Naive thymus-derived CD4-positive, alpha-beta T cell (primary cell): ENCODE results near the gene WDR93. TPM values are rescaled to one million over a fixed set of nuclear protein-coding genes. Genes with fewer than 3 reads are reported as not detected.

ENCODE experiments used
- ATAC-seq: fragments of 150-1000 bp; cut with Tn5 transposase; 2 replicates; pipeline ENCODE4 v1.10.0; 2021; ENCODE audit warnings: mild to moderate bottlenecking, moderate library complexity
- CTCF ChIA-PET: fragments of 350-600 bp; sonication (Branson Sonifier 250); formaldehyde crosslinking; loops from one replicate; lab custom pipeline; 2021; ENCODE audit warnings: antibody characterized with exemption; lab: Charles Lee
- POLR2A ChIA-PET: fragments of 350-600 bp; sonication (Branson Sonifier 250); formaldehyde crosslinking; loops from one replicate; lab custom pipeline; 2021; ENCODE audit warnings: antibody characterized with exemption, inconsistent platforms; lab: Charles Lee
- DNase-seq, 9 donors: peaks; one replicate each; pipeline versions ENCODE4 v3.0.0 to v3.0.0-alpha.2; 2020 to 2022; ENCODE audit warnings: mixed read lengths in 1 of 9
- H3K27ac ChIP-seq: one replicate; pipeline ENCODE4 v1.7.0; 2013; ENCODE audit warnings: mild to moderate bottlenecking, low read depth, low read length, moderate library complexity
- H3K27me3 ChIP-seq, 2 donors: one replicate each; pipeline ENCODE4 v1.7.0; 2013; ENCODE audit warnings: low read length in 2 of 2, mild to moderate bottlenecking in 2 of 2, moderate library complexity in 2 of 2; ENCODE audit not compliant: control insufficient read depth in 2 of 2, insufficient read depth in 2 of 2
- H3K36me3 ChIP-seq, 3 experiments: 1 replicate in 2 of 3; 2 replicates in 1 of 3; pipeline ENCODE4 v1.7.0; 2013; ENCODE audit warnings: low read length in 3 of 3, mild to moderate bottlenecking in 3 of 3, moderate library complexity in 1 of 3; ENCODE audit not compliant: insufficient read depth in 3 of 3, control insufficient read depth in 2 of 3
- H3K4me1 ChIP-seq, 2 donors: one replicate each; pipeline ENCODE4 v1.7.0; 2013; ENCODE audit warnings: low read length in 2 of 2, mild to moderate bottlenecking in 2 of 2, moderate library complexity in 1 of 2; ENCODE audit not compliant: control insufficient read depth in 2 of 2, insufficient read depth in 2 of 2
- H3K4me3 ChIP-seq: 2 replicates; pipeline ENCODE4 v1.7.0; 2013; ENCODE audit warnings: mild to moderate bottlenecking, low read length
- H3K9me3 ChIP-seq, 3 experiments: 1 replicate in 2 of 3; 2 replicates in 1 of 3; pipeline ENCODE4 v1.7.0; 2013; ENCODE audit warnings: low read length in 3 of 3; ENCODE audit not compliant: control insufficient read depth in 2 of 3
- H3K27ac Mint-ChIP-seq, 9 donors: one replicate each; pipeline ENCODE4 v1.8.0; 2020 to 2022; ENCODE audit warnings: mixed read lengths in 9 of 9, mild to moderate bottlenecking in 8 of 9, moderate library complexity in 5 of 9, inconsistent platforms in 2 of 9
- H3K27me3 Mint-ChIP-seq, 5 donors: one replicate each; pipeline ENCODE4 v1.8.0; 2021 to 2022; ENCODE audit warnings: mixed read lengths in 5 of 5, mild to moderate bottlenecking in 1 of 5
- H3K36me3 Mint-ChIP-seq, 5 donors: one replicate each; pipeline ENCODE4 v1.8.0; 2020 to 2022; ENCODE audit warnings: mixed read lengths in 5 of 5, mild to moderate bottlenecking in 3 of 5, inconsistent platforms in 1 of 5
- H3K4me1 Mint-ChIP-seq, 7 donors: one replicate each; pipeline ENCODE4 v1.8.0; 2020 to 2022; ENCODE audit warnings: mixed read lengths in 7 of 7, mild to moderate bottlenecking in 3 of 7, inconsistent platforms in 1 of 7
- H3K4me3 Mint-ChIP-seq, 10 donors: one replicate each; pipeline ENCODE4 v1.8.0; 2020 to 2022; ENCODE audit warnings: mild to moderate bottlenecking in 10 of 10, mixed read lengths in 10 of 10, moderate library complexity in 6 of 10, inconsistent platforms in 2 of 10
- H3K9me3 Mint-ChIP-seq, 11 donors: one replicate each; pipeline ENCODE4 v1.8.0; 2020 to 2022; ENCODE audit warnings: mixed read lengths in 11 of 11, mild to moderate bottlenecking in 4 of 11, inconsistent platforms in 1 of 11, moderate library complexity in 1 of 11
- intact Hi-C, 2 donors: fragments of 100-400 bp; cut with micrococcal nuclease; formaldehyde crosslinking; loops; one replicate each; pipeline ENCODE4 v1.15.1; 2023
- polyA plus RNA-seq, 2 donors: library from polyadenylated mRNA; unstranded; fragments of 300-500 nt; fragmentation: Illumina TruSeq; gene quantifications; one replicate each; pipeline ENCODE4 v1.2.3, GENCODE V29; 2021
- total RNA-seq, 6 experiments: library from RNA in 5 of 6; stranded (reverse) in 5 of 6; gene quantifications; 1 replicate in 5 of 6; 2 replicates in 1 of 6; pipeline ENCODE4 v1.2.3 and lab custom pipeline; 2021 to 2026

WDR93 gene
- total and polyA plus RNA-seq, 7 experiments from 2014 or later, result 0.27 TPM; not detected in 6

DNA sequence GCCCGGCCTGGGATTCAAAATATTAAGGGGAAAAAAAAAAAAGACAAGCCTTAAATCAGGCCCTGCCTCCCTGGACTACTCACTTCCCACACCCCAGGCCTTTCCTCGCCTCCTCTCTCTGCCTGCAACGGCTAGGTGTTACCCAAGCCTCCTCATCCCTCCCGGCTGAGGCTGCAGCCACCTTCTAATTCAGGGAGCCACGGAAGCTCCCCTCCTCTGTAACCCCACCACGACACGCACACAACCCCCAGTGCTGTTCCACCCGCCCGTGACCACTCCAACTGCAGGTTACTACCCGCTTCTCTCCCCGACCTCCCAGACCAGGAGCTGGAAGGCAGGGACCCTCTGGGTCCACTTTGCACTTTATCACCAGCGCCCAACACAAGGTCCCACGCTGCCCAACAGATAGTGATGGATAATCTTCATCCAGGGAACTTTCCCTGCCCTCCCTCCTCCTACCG is 36.3 kb upstream of the WDR93 start:
- no peaks in the 10 kb centered on the region for H3K9me3 ChIP-seq
- H3K27ac Mint-ChIP-seq, result no peak overlapping the region
- no peak for DNase-seq
- peaks cover 0 to 5% (median 0%) of the 10 kb centered on the region in 11 donors for H3K9me3 Mint-ChIP-seq
- POLR2A ChIA-PET, result no interaction called here
- CTCF ChIA-PET, result no interaction called here
- H3K27me3 ChIP-seq, result peaks cover 0 to 3% of the 10 kb centered on the region in 2 donors
- peaks cover 10 to 16% (median 12%) of the 10 kb centered on the region in 7 donors for H3K4me1 Mint-ChIP-seq
- peak overlapping the region in 8 of 10 donors; percentile 36 to 82 (median 70) for H3K4me3 Mint-ChIP-seq
- no peak overlapping the region for H3K4me3 ChIP-seq
- no peaks in the 10 kb centered on the region for H3K36me3 ChIP-seq
- peaks cover 0 to 4% of the 10 kb centered on the region in 2 donors for H3K4me1 ChIP-seq
- ATAC-seq, result no peak
- H3K36me3 Mint-ChIP-seq, result peaks cover 0 to 8% (median 0%) of the 10 kb centered on the region in 5 donors
- intact Hi-C loops, result no loop called here
- H3K27me3 Mint-ChIP-seq, result peaks cover 37 to 65% (median 49%) of the 10 kb centered on the region in 5 donors
- no peak overlapping the region for H3K27ac ChIP-seq

DNA sequence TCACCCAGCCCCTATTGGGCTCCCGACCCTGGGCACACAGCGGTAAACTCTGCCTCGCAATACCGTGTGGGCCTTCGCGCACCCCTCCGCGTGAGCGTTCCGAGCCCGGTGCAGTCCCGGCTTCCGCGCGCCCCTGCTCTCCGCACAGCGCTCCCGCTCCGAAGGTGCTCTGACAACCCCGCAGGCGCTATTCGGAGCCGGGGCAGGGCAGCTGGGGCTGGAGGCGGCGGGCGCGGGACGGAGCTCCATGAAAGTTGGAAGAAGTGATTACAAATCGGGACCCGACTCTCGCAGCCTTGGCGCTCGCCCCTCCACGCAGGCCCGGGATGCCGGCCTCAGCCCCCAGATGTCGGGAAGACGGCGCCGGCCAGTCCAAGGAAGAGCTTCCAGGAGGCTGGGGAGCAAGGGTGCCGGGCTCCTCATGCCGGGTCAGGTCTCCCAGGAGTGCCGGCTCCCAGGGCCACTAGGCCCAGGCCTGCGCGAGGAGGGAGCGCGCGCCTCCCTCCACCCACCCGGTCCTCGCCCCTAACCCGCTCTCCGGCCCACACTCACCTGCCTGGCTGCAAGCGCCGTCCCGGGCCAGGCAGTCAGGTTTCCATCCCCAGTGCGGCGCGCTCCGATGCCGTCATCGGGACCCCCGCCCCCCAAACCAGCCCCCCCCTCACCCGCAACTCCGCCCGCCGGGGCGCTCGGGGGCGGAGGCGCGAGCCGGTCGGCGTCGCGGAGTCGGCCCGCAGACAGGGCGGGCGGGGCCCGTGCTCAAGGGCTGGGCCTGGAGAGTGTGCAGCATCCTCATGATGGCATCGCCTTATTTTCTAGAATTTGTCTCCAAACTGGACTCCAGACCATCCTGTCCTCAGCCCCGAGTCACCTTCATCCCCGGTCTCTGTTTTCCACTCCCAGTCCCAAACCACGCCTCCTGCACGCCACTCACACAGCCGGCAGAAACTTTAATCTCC is 35.5 kb upstream of the WDR93 start, which contains the start of gene KIF7:
Gene KIF7 (minus strand): TSS at position 621 of the 959 bp plus-strand sequence. CDS start 2,537 bp downstream, outside the sequence.
- Histone ChIP-seq H3K36me3 (no peaks in the 10 kb centered on the region), H3K9me3 (no peaks in the 10 kb centered on the region), H3K27ac (no peak within 1 kb of the TSS), H3K4me3 (no peak within 1 kb of the TSS), H3K27me3 (peaks cover 0 to 3% of the 10 kb centered on the region in 2 donors), H3K4me1 (peaks cover 0 to 4% of the 10 kb centered on the region in 2 donors)
- peaks cover 10 to 16% (median 12%) of the 10 kb centered on the region in 7 donors for H3K4me1 Mint-ChIP-seq
- DNase-seq (peak in 1 of 9 donors; percentile 34), ATAC-seq (peak; percentile 66)
- H3K9me3 Mint-ChIP-seq, result peaks cover 0 to 5% (median 0%) of the 10 kb centered on the region in 11 donors
- intact Hi-C loops, result no loop called here
- peaks cover 43 to 72% (median 56%) of the 10 kb centered on the region in 5 donors for H3K27me3 Mint-ChIP-seq
- peak within 1 kb of the TSS; percentile 27 to 82 (median 72) for H3K4me3 Mint-ChIP-seq
- ChIA-PET CTCF (no interaction called here), POLR2A (no interaction called here)
- H3K36me3 Mint-ChIP-seq, result peaks cover 0 to 8% (median 0%) of the 10 kb centered on the region in 5 donors
- H3K27ac Mint-ChIP-seq, result no peak within 1 kb of the TSS

DNA sequence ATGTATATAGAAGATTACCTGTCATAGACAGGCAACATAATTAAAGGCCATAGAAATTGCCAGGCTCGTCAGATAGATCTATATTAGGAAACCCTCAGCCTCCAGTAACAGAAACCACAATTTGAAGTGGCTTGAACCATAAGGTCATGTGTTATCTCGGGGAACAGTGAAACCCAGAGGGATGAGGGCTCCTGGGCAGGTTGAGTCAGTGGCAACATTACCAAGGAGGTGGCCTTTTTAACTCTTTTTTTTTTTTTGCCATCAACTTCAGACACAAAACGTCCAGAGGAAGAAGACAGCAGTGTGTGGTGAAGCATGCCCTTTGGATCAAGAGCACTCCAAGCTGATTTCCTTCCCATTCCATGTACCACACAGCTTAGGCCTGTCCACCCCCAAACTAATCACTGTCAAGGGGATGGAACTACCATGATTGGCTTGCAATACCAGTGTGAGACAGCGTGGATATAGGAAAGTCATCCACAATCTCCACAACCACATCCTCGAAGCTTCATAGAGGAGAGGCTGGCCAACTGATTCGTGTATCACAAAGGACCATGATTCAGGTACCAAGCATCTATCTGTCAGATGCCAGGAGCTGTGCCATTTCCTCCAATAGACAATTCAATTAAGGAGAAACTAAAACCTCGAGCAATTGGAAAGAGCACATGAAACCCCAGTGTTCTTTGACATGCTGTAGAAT is 34.3 kb upstream of the WDR93 start:
- Mint-ChIP-seq H3K27me3 (peaks cover 44 to 78% (median 67%) of the 10 kb centered on the region in 5 donors), H3K9me3 (peaks cover 0 to 5% (median 0%) of the 10 kb centered on the region in 11 donors), H3K4me3 (peak overlapping the region in 8 of 10 donors; percentile 57 to 78 (median 72)), H3K27ac (no peak overlapping the region), H3K4me1 (peaks cover 10 to 16% (median 12%) of the 10 kb centered on the region in 7 donors), H3K36me3 (peaks cover 0 to 8% (median 0%) of the 10 kb centered on the region in 5 donors)
- ATAC-seq (no peak), DNase-seq (no peak)
- no peak overlapping the region for H3K4me3 ChIP-seq
- ChIA-PET POLR2A (no interaction called here), CTCF (no interaction called here)
- no peaks in the 10 kb centered on the region for H3K9me3 ChIP-seq
- intact Hi-C loops, result no loop called here
- no peaks in the 10 kb centered on the region for H3K36me3 ChIP-seq
- H3K27me3 ChIP-seq, result peaks cover 0 to 3% of the 10 kb centered on the region in 2 donors
- H3K4me1 ChIP-seq, result peaks cover 0 to 4% of the 10 kb centered on the region in 2 donors
- H3K27ac ChIP-seq, result no peak overlapping the region

DNA sequence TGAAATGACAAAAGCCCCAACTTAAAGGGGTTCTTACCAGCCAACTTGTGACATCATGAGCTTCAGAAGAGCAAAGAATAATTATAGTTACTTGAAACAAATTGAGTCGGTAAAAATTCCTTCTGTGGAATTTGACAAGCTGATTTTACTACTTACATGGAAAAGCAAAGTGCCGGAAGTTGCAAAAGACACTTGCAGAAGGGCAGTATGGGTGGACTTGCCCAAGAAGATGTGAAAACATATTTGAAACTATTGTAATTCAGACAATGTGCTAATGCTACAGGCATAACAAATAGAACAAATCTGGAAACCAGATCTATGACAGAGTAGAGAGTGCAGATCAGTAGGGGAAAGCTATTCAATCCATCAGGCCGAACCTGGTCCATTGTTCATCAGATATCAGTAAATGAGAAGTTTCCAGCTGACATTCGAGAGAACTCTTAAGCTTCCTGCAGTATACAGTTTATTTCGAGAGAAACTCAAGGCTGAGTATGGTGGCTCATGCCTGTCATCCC is 32.9 kb upstream of the WDR93 start:
- Histone ChIP-seq H3K27ac (no peak overlapping the region), H3K4me3 (no peak overlapping the region), H3K27me3 (peaks cover 0 to 3% of the 10 kb centered on the region in 2 donors), H3K9me3 (no peaks in the 10 kb centered on the region), H3K4me1 (peaks cover 0 to 4% of the 10 kb centered on the region in 2 donors), H3K36me3 (no peaks in the 10 kb centered on the region)
- H3K27ac Mint-ChIP-seq, result no peak overlapping the region
- ChIA-PET POLR2A (no interaction called here), CTCF (interaction anchor here (0.6 to 0.8 kb wide), 2 partner anchors 11 to 344 kb away, joined by 3 read pairs; partner anchors contain the start of gene ZNF710)
- peaks cover 0 to 5% (median 0%) of the 10 kb centered on the region in 11 donors for H3K9me3 Mint-ChIP-seq
- peaks cover 10 to 16% (median 12%) of the 10 kb centered on the region in 7 donors for H3K4me1 Mint-ChIP-seq
- DNase-seq (no peak), ATAC-seq (no peak)
- peaks cover 0 to 8% (median 0%) of the 10 kb centered on the region in 5 donors for H3K36me3 Mint-ChIP-seq
- no peak overlapping the region for H3K4me3 Mint-ChIP-seq
- peaks cover 42 to 71% (median 70%) of the 10 kb centered on the region in 5 donors for H3K27me3 Mint-ChIP-seq
- intact Hi-C loops, result no loop called here

DNA sequence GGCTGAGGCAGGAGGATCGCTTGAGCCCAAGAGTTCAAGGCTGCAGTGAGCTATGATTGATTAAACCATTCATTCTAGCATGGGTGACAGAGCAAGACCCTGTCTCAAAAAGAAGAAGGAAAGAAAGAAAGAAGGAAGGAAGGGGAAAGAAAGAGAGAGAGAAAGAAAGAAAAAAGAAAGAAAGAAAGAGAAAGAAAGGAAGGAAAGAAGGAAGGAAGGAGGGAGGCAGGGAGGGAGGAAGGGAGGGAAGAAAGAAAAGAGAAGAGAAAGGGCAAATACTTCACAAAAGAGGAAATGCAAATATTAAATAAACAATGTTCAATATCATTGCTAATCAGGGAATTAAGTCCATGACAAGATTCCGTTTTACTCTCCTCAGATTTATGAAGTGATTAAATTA is 31.3 kb upstream of the WDR93 start:
- Histone ChIP-seq H3K4me1 (peaks cover 0 to 4% of the 10 kb centered on the region in 2 donors), H3K4me3 (no peak overlapping the region), H3K27me3 (peaks cover 0 to 3% of the 10 kb centered on the region in 2 donors), H3K9me3 (no peaks in the 10 kb centered on the region), H3K36me3 (no peaks in the 10 kb centered on the region), H3K27ac (no peak overlapping the region)
- POLR2A ChIA-PET, result no interaction called here
- Mint-ChIP-seq H3K4me1 (peaks cover 6 to 14% (median 10%) of the 10 kb centered on the region in 7 donors), H3K27me3 (peaks cover 31 to 68% (median 61%) of the 10 kb centered on the region in 5 donors), H3K4me3 (no peak overlapping the region), H3K36me3 (peaks cover 0 to 3% (median 0%) of the 10 kb centered on the region in 5 donors), H3K27ac (no peak overlapping the region), H3K9me3 (peaks cover 0 to 4% (median 0%) of the 10 kb centered on the region in 11 donors)
- DNase-seq (no peak), ATAC-seq (no peak)
- CTCF ChIA-PET, result no interaction called here
- intact Hi-C loops, result no loop called here

DNA sequence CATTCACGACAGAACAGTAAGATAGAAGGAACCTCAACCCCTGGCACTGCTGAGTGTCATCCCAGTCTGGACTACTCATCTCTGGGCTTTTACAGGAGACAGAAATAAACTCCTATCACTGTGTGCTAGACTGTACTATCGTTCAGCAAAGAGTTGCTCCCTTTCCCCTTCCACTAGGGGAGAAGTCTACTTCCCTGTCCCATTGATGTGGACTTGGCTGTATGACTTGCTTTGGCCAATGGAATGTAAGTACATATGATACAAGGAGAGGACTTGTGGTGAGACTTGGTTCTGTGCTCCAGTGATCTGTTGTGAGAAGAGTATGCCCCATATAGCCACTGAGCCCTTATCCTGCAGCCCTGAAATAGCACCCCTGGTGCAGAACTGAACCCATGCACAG is 30.1 kb upstream of the WDR93 start:
- intact Hi-C loops, result no loop called here
- peaks cover 0 to 9% (median 6%) of the 10 kb centered on the region in 7 donors for H3K4me1 Mint-ChIP-seq
- Histone ChIP-seq H3K9me3 (no peaks in the 10 kb centered on the region), H3K4me1 (no peaks in the 10 kb centered on the region), H3K36me3 (no peaks in the 10 kb centered on the region), H3K27me3 (no peaks in the 10 kb centered on the region), H3K27ac (no peak overlapping the region), H3K4me3 (no peak overlapping the region)
- CTCF ChIA-PET, result interaction anchor here (0.6 kb wide), 1 partner anchor 533 kb away, joined by 3 read pairs; no protein-coding TSS in a partner anchor
- no peaks in the 10 kb centered on the region for H3K9me3 Mint-ChIP-seq
- no peak overlapping the region for H3K27ac Mint-ChIP-seq
- no peak overlapping the region for H3K4me3 Mint-ChIP-seq
- POLR2A ChIA-PET, result no interaction called here
- ATAC-seq (no peak), DNase-seq (no peak)
- peaks cover 0 to 3% (median 0%) of the 10 kb centered on the region in 5 donors for H3K36me3 Mint-ChIP-seq
- H3K27me3 Mint-ChIP-seq, result peaks cover 33 to 70% (median 61%) of the 10 kb centered on the region in 5 donors
